ENCODE measurements around the gene RDH12.

DNA sequence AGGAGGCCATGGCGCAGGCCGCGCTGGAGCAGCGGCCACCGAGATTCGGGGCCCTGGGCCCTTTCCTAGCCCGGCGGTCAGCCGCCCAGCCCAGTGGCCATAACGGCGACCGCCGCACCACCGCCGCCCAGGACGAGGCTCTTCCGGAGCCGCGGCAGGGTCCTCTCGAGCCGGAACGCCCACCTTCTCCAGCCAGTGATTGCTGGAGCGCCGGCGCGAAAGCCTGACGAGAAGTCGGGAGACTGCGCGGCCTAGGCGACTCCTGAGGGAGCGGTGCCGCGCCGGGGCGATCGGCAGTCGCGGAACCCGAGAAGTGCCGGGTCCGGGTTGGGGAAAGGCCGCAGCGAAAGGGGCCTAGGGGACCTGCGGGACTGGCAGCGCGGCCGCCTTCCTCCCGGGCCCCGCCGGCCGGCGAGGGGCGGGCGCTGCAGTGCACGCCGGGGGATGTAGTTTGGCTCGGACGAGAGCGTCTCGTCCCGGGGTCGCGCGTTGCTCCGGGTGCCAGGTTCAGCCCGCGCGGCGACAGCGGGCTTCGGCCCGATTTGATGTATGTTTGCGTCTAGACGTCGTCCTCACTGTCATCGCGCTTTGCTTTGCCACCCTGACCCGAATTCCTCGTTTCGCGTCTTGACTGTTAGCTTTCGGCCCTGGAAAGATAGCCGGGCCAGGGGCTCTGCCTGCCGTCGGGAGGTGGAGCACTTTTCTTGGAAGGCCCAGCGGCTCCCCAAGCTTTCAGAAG, 27.0 kb upstream of the RDH12 start, which contains the start of gene VTI1B:
- TF ChIP-seq, protein P1, sequence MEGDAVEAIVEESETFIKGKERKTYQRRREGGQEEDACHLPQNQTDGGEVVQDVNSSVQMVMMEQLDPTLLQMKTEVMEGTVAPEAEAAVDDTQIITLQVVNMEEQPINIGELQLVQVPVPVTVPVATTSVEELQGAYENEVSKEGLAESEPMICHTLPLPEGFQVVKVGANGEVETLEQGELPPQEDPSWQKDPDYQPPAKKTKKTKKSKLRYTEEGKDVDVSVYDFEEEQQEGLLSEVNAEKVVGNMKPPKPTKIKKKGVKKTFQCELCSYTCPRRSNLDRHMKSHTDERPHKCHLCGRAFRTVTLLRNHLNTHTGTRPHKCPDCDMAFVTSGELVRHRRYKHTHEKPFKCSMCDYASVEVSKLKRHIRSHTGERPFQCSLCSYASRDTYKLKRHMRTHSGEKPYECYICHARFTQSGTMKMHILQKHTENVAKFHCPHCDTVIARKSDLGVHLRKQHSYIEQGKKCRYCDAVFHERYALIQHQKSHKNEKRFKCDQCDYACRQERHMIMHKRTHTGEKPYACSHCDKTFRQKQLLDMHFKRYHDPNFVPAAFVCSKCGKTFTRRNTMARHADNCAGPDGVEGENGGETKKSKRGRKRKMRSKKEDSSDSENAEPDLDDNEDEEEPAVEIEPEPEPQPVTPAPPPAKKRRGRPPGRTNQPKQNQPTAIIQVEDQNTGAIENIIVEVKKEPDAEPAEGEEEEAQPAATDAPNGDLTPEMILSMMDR (IDR thresholded peaks at IDR 0.05; ENCODE audit: insufficient read depth, low read length), result no peak
- TF ChIP-seq POLR2AphosphoS5 (IDR thresholded peaks at IDR 0.05; ENCODE audit: low read depth), result no peak
- TF ChIP-seq, protein P2, sequence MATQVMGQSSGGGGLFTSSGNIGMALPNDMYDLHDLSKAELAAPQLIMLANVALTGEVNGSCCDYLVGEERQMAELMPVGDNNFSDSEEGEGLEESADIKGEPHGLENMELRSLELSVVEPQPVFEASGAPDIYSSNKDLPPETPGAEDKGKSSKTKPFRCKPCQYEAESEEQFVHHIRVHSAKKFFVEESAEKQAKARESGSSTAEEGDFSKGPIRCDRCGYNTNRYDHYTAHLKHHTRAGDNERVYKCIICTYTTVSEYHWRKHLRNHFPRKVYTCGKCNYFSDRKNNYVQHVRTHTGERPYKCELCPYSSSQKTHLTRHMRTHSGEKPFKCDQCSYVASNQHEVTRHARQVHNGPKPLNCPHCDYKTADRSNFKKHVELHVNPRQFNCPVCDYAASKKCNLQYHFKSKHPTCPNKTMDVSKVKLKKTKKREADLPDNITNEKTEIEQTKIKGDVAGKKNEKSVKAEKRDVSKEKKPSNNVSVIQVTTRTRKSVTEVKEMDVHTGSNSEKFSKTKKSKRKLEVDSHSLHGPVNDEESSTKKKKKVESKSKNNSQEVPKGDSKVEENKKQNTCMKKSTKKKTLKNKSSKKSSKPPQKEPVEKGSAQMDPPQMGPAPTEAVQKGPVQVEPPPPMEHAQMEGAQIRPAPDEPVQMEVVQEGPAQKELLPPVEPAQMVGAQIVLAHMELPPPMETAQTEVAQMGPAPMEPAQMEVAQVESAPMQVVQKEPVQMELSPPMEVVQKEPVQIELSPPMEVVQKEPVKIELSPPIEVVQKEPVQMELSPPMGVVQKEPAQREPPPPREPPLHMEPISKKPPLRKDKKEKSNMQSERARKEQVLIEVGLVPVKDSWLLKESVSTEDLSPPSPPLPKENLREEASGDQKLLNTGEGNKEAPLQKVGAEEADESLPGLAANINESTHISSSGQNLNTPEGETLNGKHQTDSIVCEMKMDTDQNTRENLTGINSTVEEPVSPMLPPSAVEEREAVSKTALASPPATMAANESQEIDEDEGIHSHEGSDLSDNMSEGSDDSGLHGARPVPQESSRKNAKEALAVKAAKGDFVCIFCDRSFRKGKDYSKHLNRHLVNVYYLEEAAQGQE (IDR thresholded peaks at IDR 0.05; ENCODE audit: insufficient replicate concordance, low read depth), result no peak
- no peak for TF ChIP-seq GABPA (IDR thresholded peaks at IDR 0.05; ENCODE audit: low read depth)
- TF ChIP-seq SPI1 (IDR thresholded peaks at IDR 0.05; ENCODE audit: borderline replicate concordance, low read depth), result no peak
